Cardiac septum (tissue), 1 donor: ENCODE measurements around the gene AGBL1. TPM values are rescaled to one million over a fixed set of nuclear protein-coding genes. Genes with fewer than 3 reads are reported as not detected.

ENCODE experiments used
- DNase-seq: peaks from one replicate; pipeline ENCODE4 v3.0.0-alpha.2; 2020; ENCODE audit warnings: low spot score
- intact Hi-C: fragments of 100-400 bp; cut with DNase I; formaldehyde crosslinking; loops from one replicate; pipeline ENCODE4 v1.14.0; 2022
- total RNA-seq: library from RNA; stranded (reverse); fragmentation: NEBNext Ultra II Directional; extraction: Animal tissue kit (Norgen Biotek cat#: 25700); gene quantifications from one replicate; pipeline ENCODE4 v1.2.1, GENCODE V29; 2021
- donor health status: DM: no; HTN: no; CAD: no.

The AGBL1 gene
- total RNA-seq, 1 donor from 2014 or later, result 0.19 TPM

- intact Hi-C loops, result no loop called here
- DNase-seq, result no peak
Measured at GRCh38 chr15:86611417-86612040, 531.9 kb downstream of the AGBL1 start.

GRCh38 chr15:86615411-86615810 is 535.7 kb downstream of the AGBL1 start:
- no peak for DNase-seq
- intact Hi-C loops, result no loop called here

- DNase-seq, result no peak
- intact Hi-C loops, result no loop called here
Measured at GRCh38 chr15:86615816-86616215, 536.1 kb downstream of the AGBL1 start.

GRCh38 chr15:86616771-86617170 is 537.1 kb downstream of the AGBL1 start:
- no peak for DNase-seq
- intact Hi-C loops, result no loop called here

GRCh38 chr15:86620157-86620556 is 540.5 kb downstream of the AGBL1 start:
- DNase-seq, result no peak
- intact Hi-C loops, result loop anchor here (10.0 kb wide), 3 partner anchors 295 to 1625 kb away; no protein-coding TSS in a partner anchor

GRCh38 chr15:86620641-86621349 is 541.1 kb downstream of the AGBL1 start:
- intact Hi-C loops, result loop anchor here (10.0 kb wide), 3 partner anchors 294 to 1624 kb away; no protein-coding TSS in a partner anchor
- no peak for DNase-seq

- intact Hi-C loops, result loop anchor here (10.0 kb wide), 3 partner anchors 292 to 1622 kb away; no protein-coding TSS in a partner anchor
- DNase-seq, result no peak
Measured at GRCh38 chr15:86623236-86623635, 543.6 kb downstream of the AGBL1 start.

GRCh38 chr15:86624261-86625036 is 544.8 kb downstream of the AGBL1 start:
- intact Hi-C loops, result loop anchor here (10.0 kb wide), 3 partner anchors 290 to 1620 kb away; no protein-coding TSS in a partner anchor
- DNase-seq, result peak; percentile 85

GRCh38 chr15:86629409-86630356 is 550.0 kb downstream of the AGBL1 start:
- DNase-seq, result no peak
- intact Hi-C loops, result loop anchor here (10.0 kb wide), 3 partner anchors 285 to 1615 kb away; no protein-coding TSS in a partner anchor

- DNase-seq, result no peak
- intact Hi-C loops, result no loop called here
Measured at GRCh38 chr15:86630946-86631345, 551.3 kb downstream of the AGBL1 start.

- intact Hi-C loops, result no loop called here
- DNase-seq, result no peak
Measured at GRCh38 chr15:86634146-86634545, 554.5 kb downstream of the AGBL1 start.

GRCh38 chr15:86634992-86635638 is 555.4 kb downstream of the AGBL1 start:
- no peak for DNase-seq
- intact Hi-C loops, result no loop called here

- DNase-seq, result no peak
- intact Hi-C loops, result no loop called here
Measured at GRCh38 chr15:86644339-86644738, 564.7 kb downstream of the AGBL1 start.

GRCh38 chr15:86645925-86646500 is 566.3 kb downstream of the AGBL1 start:
- intact Hi-C loops, result no loop called here
- no peak for DNase-seq

GRCh38 chr15:86647810-86648440 is 568.3 kb downstream of the AGBL1 start:
- intact Hi-C loops, result no loop called here
- DNase-seq, result no peak

- no peak for DNase-seq
- intact Hi-C loops, result no loop called here
Measured at GRCh38 chr15:86649277-86649676, 569.6 kb downstream of the AGBL1 start.

GRCh38 chr15:86650094-86650493 is 570.4 kb downstream of the AGBL1 start:
- DNase-seq, result no peak

More at GRCh38 chr15:86650094-86650493, 570.4 kb downstream of the AGBL1 start:
- intact Hi-C loops, result no loop called here
